ENCODE results near the gene PDHA2. TPM values are rescaled to one million over a fixed set of nuclear protein-coding genes. Genes with fewer than 3 reads are reported as not detected.

Gene PDHA2
- total RNA-seq, 1 donor from 2014 or later: not detected

DNA sequence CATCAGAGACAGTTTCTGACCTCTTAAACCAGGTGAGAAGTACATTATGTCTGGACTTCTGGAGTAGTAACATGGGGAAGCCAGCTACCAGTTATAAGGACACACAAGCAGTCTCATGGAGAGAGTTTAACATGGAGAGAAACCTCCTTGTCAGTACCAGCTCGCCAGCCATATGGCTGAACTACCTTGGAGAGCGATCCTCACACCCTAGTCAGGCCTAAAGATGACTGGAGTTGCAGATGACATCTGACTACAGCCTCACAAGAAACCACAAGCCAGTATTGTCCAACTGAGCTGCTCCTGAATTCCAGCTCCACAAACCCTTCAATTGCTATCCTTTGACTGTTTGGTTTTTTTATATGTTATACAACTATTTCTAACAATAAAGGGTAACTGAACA is 49.8 kb downstream of the PDHA2 start:
- H3K4me3 ChIP-seq: no peak overlapping the region
- no peak for ATAC-seq

More for the DNA sequence above, 49.8 kb downstream of the PDHA2 start:
- intact Hi-C loops (cut with DNase I): no loop called here
- Histone ChIP-seq H3K27ac (no peak overlapping the region), H3K9me3 (no peaks in the 10 kb centered on the region), H3K36me3 (no peaks in the 10 kb centered on the region), H3K27me3 (no peaks in the 10 kb centered on the region), H3K4me1 (no peaks in the 10 kb centered on the region)
- TF ChIP-seq, protein P1, sequence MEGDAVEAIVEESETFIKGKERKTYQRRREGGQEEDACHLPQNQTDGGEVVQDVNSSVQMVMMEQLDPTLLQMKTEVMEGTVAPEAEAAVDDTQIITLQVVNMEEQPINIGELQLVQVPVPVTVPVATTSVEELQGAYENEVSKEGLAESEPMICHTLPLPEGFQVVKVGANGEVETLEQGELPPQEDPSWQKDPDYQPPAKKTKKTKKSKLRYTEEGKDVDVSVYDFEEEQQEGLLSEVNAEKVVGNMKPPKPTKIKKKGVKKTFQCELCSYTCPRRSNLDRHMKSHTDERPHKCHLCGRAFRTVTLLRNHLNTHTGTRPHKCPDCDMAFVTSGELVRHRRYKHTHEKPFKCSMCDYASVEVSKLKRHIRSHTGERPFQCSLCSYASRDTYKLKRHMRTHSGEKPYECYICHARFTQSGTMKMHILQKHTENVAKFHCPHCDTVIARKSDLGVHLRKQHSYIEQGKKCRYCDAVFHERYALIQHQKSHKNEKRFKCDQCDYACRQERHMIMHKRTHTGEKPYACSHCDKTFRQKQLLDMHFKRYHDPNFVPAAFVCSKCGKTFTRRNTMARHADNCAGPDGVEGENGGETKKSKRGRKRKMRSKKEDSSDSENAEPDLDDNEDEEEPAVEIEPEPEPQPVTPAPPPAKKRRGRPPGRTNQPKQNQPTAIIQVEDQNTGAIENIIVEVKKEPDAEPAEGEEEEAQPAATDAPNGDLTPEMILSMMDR (IDR thresholded peaks at IDR 0.05): no peak
- no peak for DNase-seq
